A673 (cell line): ENCODE data around the gene PRKG1. TPM values are rescaled to one million over a fixed set of nuclear protein-coding genes. Genes with fewer than 3 reads are reported as not detected.

ENCODE experiments used
- BruUV-seq: library from RNA; stranded (reverse); fragments of 400-500 nt; replicated peaks from 2 replicates; lab custom pipeline; 2021; lab: Mats Ljungman, UMichigan
- CTCF ChIA-PET: fragments of 300-600 bp; sonication (Branson Sonifier 250); formaldehyde crosslinking; loops from one replicate; lab custom pipeline; 2022; ENCODE audit warnings: antibody characterized with exemption; lab: Charles Lee
- POLR2A ChIA-PET: fragments of 300-600 bp; sonication (Branson Sonifier 250); formaldehyde crosslinking; loops from one replicate; lab custom pipeline; 2022; ENCODE audit warnings: antibody characterized with exemption; ENCODE audit not compliant: low non-redundant PET; lab: Charles Lee
- DNase-seq: peaks from one replicate; pipeline ENCODE4 v3.0.0-alpha.2; 2015; ENCODE audit warnings: low spot score
- H3K27ac ChIP-seq: fragments of 200-600 bp; sonication (generic); 2 replicates; pipeline ENCODE4 v1.5.1; 2016; ENCODE audit warnings: mixed run types, low read depth, mild to moderate bottlenecking, mixed read lengths, antibody characterized with exemption, low read length; ENCODE audit not compliant: poor library complexity, severe bottlenecking
- H3K27me3 ChIP-seq: fragments of 200-600 bp; sonication (generic); replicated peaks from 2 replicates; pipeline ENCODE4 v1.6.1; 2017; ENCODE audit warnings: mixed run types, low read depth, mild to moderate bottlenecking, mixed read lengths, antibody characterized with exemption, low read length; ENCODE audit not compliant: insufficient read depth, poor library complexity
- H3K36me3 ChIP-seq: fragments of 200-600 bp; sonication (generic); 2 replicates; pipeline ENCODE4 v1.6.1; 2016; ENCODE audit warnings: mixed run types, mild to moderate bottlenecking, mixed read lengths, antibody characterized with exemption, low read length; ENCODE audit not compliant: insufficient read depth, poor library complexity, severe bottlenecking
- H3K4me1 ChIP-seq: fragments of 200-600 bp; sonication (generic); 2 replicates; pipeline ENCODE4 v1.6.1; 2017; ENCODE audit warnings: mixed run types, mild to moderate bottlenecking, mixed read lengths, antibody characterized with exemption, low read length; ENCODE audit not compliant: insufficient read depth, poor library complexity, severe bottlenecking
- H3K4me3 ChIP-seq: fragments of 200-600 bp; sonication (generic); 2 replicates; pipeline ENCODE4 v1.5.1; 2016; ENCODE audit warnings: low read depth, mixed run types, mild to moderate bottlenecking, mixed read lengths, low read length; ENCODE audit not compliant: poor library complexity, severe bottlenecking
- H3K9me3 ChIP-seq: fragments of 200-600 bp; sonication (generic); 2 replicates; pipeline ENCODE4 v1.6.1; 2016; ENCODE audit warnings: mixed run types, low read depth, mild to moderate bottlenecking, mixed read lengths, antibody characterized with exemption, low read length; ENCODE audit not compliant: poor library complexity, severe bottlenecking
- CTCF ChIP-seq: fragments of 300-800, 200-600 bp; sonication (generic); conservative IDR thresholded peaks from 2 replicates; pipeline ENCODE4 v1.5.1; 2017; ENCODE audit warnings: low read depth, mild to moderate bottlenecking, antibody characterized with exemption, low read length, moderate library complexity, mixed read lengths
- EZH2 ChIP-seq: fragments of 200-600 bp; sonication (generic); IDR thresholded peaks from 2 replicates; pipeline ENCODE4 v1.6.1; 2017; ENCODE audit warnings: borderline replicate concordance, low read depth, mild to moderate bottlenecking, mixed read lengths, antibody characterized with exemption, low read length; ENCODE audit not compliant: poor library complexity, severe bottlenecking
- intact Hi-C: fragments of 100-400 bp; cut with micrococcal nuclease; formaldehyde crosslinking; loops from one replicate; pipeline ENCODE4 v1.10.0; 2022; ENCODE audit not compliant: unreplicated experiment
- total RNA-seq: library from RNA; stranded (reverse); gene quantifications from 2 replicates; pipeline ENCODE4 v1.2.3, GENCODE V29; 2021

PRKG1 gene
- total RNA-seq, 1 experiment from 2014 or later: 0.58 TPM

GRCh38 chr10:51433949-51434475, 359.7 kb downstream of the PRKG1 start:
- DNase-seq: no peak
- no TSS peak for BruUV-seq

GRCh38 chr10:51436805-51437204, 362.5 kb downstream of the PRKG1 start:
- H3K36me3 ChIP-seq: no peaks in the 10 kb centered on the region
- TF ChIP-seq EZH2 (no peak), CTCF (no peak)
- no peak overlapping the region for H3K27ac ChIP-seq
- ChIA-PET POLR2A (no interaction called here), CTCF (no interaction called here)
- no peaks in the 10 kb centered on the region for H3K27me3 ChIP-seq
- no peaks in the 10 kb centered on the region for H3K9me3 ChIP-seq
- no peaks in the 10 kb centered on the region for H3K4me1 ChIP-seq
- no peak overlapping the region for H3K4me3 ChIP-seq
- intact Hi-C loops: no loop called here
- no TSS peak for BruUV-seq
- no peak for DNase-seq

More at GRCh38 chr10:51433949-51434475, 359.7 kb downstream of the PRKG1 start:
- H3K36me3 ChIP-seq: no peaks in the 10 kb centered on the region
- no peaks in the 10 kb centered on the region for H3K9me3 ChIP-seq
- CTCF ChIA-PET: no interaction called here
- intact Hi-C loops: no loop called here
- no peak overlapping the region for H3K4me3 ChIP-seq
- POLR2A ChIA-PET: no interaction called here
- H3K27ac ChIP-seq: no peak overlapping the region
- no peak for TF ChIP-seq CTCF
- TF ChIP-seq EZH2: no peak
- H3K27me3 ChIP-seq: no peaks in the 10 kb centered on the region
- H3K4me1 ChIP-seq: no peaks in the 10 kb centered on the region

GRCh38 chr10:51439645-51440044, 365.4 kb downstream of the PRKG1 start:
- CTCF ChIA-PET: no interaction called here
- H3K36me3 ChIP-seq: no peaks in the 10 kb centered on the region
- no TSS peak for BruUV-seq

More at GRCh38 chr10:51439645-51440044, 365.4 kb downstream of the PRKG1 start:
- Histone ChIP-seq H3K4me1 (no peaks in the 10 kb centered on the region), H3K9me3 (no peaks in the 10 kb centered on the region), H3K27me3 (no peaks in the 10 kb centered on the region), H3K4me3 (no peak overlapping the region), H3K27ac (no peak overlapping the region)
- intact Hi-C loops: no loop called here
- no peak for TF ChIP-seq CTCF
- TF ChIP-seq EZH2: no peak
- DNase-seq: no peak
- POLR2A ChIA-PET: no interaction called here
